SHP77 treated with DMSO at 0.1 percent for 48 hours (cell line): ENCODE results near the gene KRTAP5-1.
"Not testable (repeated sequence)": the region's sequence is repeated elsewhere in the genome, so short reads cannot be mapped to it uniquely, and the experiment has no call there.

Source experiments
- DNase-seq: peaks from one replicate; lab custom pipeline; 2025; lab: John Stamatoyannopoulos, UW

KRTAP5-1 gene

GRCh38 chr11:1601663-1602062 is 16.6 kb upstream of the KRTAP5-1 start:
- DNase-seq = not testable (repeated sequence)

- DNase-seq = no peak
These were observed 15.5 kb upstream of the KRTAP5-1 start for GRCh38 chr11:1600626-1601025.

- DNase-seq = no peak
These were observed 13.7 kb upstream of the KRTAP5-1 start for GRCh38 chr11:1598816-1599215.

DNA sequence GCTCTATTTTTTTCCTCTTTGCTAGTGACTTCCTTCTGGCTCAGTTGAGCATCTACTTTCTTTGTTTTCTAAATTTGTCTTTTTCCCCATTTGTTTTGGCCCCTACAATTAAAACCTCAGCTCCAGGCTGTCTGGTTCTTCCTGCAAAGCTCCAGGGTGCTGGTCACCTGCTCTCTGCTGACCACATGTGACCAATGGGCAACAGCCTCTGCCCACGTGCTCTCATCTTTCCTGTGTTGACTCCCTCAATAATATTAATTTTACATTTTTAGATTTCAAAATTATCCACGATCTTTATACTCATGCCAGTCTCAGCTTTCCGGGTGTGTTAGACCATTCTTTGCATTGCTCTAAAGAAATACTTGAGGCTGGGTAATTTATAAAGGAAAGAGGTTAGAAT is 13.3 kb upstream of the KRTAP5-1 start:
- DNase-seq = not testable (repeated sequence)

DNA sequence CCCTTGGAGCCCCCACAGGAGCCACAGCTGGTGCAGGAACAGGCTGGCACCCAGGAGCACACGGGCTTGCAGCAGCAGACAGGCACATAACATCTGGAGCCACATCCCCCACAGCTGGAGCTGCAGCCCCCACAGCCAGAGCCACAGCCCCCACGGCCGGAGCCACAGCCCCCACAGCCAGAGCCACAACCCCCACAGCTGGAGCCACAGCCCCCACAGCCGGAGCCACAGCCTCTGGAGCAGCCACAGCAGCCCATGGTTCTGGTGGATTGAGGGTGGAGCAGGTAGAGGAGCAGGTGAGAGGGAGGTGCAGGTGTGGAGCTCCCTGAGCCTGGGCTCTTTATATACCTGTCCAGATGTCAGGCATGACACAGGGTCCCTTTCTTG is 12.9 kb upstream of the KRTAP5-1 start, which contains the start of gene KRTAP5-2:
KRTAP5-2 (minus strand) TSS at position 301 of the 387 bp plus-strand sequence; CDS start at position 257, 44 bp downstream.
- no peak for DNase-seq

- DNase-seq = no peak
These were observed 12.4 kb upstream of the KRTAP5-1 start for GRCh38 chr11:1597331-1597993.

DNA sequence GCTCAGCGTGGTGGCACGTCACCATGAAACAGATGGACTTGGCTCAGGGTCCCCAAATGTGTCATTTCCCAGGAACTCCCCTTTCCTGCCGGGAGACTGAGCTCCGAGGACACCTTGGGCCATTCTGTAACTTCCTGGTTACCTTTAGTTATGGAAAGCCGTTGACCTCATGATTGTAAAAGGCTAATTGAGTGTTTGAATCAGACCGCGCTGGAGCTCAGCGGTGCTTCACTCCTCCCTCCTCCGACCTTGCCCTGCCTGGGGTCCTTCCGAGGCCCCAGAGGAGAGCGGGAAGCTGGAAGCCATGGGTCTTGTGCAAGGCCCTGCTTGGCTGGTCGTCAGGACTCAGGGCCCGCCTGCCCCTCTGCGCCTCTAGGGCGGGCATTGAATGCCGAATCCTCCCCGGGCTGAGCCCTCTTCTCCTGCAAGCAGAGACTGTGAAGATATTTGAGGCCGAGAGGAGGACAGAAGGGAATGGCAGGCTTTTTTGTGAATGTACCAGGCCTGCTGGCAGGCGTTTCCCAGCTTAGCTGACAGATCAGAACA is 11.6 kb upstream of the KRTAP5-1 start:
- not testable (repeated sequence) for DNase-seq

GRCh38 chr11:1595994-1596575 is 11.0 kb upstream of the KRTAP5-1 start:
- not testable (repeated sequence) for DNase-seq

DNA sequence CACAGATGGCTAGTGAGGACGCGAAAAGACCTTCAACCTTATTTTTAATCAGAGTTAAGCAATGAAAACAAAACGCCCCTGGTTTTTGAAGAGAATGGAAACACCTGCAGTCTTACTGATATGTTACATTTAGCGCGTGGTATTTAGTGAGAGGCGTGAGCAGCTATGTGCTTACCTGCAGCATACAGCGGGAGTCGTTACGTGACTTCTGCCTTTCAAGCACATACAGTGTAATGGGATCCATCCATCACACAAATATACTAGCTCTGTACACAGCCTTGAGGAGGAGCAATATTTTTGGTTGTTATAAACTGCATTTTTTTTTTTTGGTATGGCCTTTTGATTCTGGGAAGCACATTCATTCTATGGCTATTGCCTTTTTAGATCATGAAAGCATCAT is 7.5 kb upstream of the KRTAP5-1 start:
- DNase-seq = no peak

- DNase-seq = no peak
These were observed 4.9 kb upstream of the KRTAP5-1 start for GRCh38 chr11:1589996-1590395.

DNA sequence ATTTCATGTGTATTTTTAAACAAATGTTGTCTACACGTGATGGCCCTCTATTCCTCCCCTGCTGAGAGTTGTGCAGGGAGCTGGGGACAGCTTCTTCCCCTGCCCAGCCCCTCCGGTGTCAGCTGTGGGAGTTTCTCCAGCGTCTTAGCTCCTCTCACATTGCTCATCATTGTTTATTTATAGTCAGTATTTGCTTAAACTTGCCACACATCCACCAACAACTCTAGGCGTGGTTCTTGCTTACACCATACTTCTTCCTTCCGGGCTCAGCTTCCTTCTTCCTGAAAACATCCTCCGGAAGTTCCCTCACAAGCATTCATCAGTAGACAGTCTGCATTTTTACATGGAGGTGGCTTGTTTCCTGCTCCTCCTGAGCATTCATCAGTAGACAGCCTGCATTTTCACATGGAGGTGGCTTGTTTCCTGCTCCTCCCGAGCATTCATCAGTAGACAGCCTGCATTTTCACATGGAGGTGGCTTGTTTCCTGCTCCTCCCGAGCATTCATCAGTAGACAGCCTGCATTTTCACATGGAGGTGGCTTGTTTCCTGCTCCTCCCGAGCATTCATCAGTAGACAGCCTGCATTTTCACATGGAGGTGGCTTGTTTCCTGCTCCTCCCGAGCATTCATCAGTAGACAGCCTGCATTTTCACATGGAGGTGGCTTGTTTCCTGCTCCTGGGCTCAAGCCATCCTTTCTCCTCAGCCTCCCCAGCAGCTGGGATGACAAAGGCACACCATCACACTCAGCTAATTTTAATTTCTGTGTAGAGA is 4.3 kb upstream of the KRTAP5-1 start:
- not testable (repeated sequence) for DNase-seq

- DNase-seq = no peak
These were observed 1.6 kb upstream of the KRTAP5-1 start for GRCh38 chr11:1586699-1587098.

GRCh38 chr11:1582909-1583308 is 2.2 kb downstream of the KRTAP5-1 start:
- not testable (repeated sequence) for DNase-seq

- no peak for DNase-seq
These were observed 3.1 kb downstream of the KRTAP5-1 start for GRCh38 chr11:1581976-1582375.

GRCh38 chr11:1576825-1577224 is 8.3 kb downstream of the KRTAP5-1 start:
- no peak for DNase-seq

DNA sequence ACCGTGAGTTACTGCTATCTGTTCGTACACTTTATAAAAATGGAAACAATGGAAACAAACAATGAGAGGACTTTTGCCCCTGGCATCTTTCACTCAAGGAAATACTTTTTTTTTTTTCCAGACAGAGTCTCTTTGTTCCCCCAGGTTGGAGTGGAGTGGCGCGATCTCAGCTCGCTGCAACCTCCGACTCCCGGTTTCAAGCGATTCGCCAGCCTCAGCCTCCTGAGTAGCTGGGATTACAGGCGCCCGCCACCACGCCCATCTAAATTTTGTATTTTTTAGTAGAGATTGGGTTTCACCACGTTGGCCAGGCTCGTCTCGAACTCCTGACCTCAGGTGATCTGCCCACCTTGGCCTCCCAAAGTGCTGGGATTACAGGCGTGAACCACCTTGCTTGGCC is 9.3 kb downstream of the KRTAP5-1 start:
- DNase-seq = not testable (repeated sequence)

- DNase-seq = no peak
These were observed 10.2 kb downstream of the KRTAP5-1 start for GRCh38 chr11:1574933-1575242.

GRCh38 chr11:1574238-1574932 is 10.7 kb downstream of the KRTAP5-1 start:
- DNase-seq = no peak

DNA sequence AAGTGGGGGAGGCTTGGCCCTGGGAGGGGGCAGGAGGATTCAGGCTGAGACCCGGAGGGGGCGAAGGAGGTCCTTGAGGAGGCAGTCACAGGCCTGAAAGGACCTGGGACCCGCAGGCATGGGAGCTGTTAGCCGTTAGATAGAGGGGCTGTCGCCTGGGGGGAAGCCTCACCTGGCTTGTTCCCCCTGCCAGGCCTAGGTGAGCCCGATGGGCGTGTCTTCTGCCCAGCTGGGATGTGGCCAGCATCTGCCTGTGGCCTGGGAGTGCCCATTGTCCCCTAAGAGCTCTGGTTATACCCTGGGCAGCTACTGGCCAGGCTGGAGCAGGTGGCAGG is 11.2 kb downstream of the KRTAP5-1 start:
- DNase-seq = no peak

DNA sequence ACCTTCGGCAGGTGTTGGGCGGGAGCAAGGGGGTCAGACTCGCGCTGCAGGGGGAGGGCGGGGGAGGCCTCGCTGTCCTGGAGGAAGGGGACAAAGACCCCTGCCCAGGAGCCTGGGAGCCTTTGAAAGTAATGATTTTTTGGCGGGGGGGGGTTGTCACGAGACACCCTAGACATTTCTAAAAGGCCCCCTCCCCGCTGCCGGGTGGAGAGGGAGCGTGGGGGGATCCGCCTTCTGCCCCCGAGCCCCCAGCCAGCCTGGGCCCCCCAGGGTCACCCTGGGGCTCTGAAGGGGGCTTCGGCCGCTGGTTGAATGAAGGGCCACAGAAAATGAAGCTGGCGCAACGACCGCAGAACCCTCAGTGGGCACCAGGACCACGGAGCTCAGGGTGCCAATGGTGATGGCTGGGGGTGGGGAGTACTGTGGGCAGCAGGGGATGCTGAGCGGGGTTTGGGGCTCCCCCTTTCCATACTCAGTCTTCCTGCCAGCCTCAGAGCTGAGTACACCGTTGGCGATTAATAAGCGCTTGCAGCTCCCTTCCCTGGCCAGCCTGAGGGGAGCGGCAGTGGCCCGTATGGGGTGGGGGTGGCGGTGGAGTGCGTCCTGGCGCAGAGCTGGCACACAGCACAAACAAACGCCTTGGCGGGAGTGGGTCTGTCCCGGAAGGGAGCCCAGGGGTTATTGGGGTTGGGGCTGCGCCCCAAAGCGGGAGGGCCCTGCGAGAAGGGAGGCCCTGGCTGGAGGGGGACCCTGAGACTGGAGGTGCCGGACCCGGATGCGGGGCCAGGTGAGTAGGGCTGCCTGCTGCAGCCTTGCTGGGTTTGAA is 11.8 kb downstream of the KRTAP5-1 start:
- no peak for DNase-seq
